ENCODE measurements around the gene USP34.
"Not testable (repeated sequence)": the region's sequence is repeated elsewhere in the genome, so short reads cannot be mapped to it uniquely, and the experiment has no call there.

The USP34 gene

GRCh38 chr2:61420991-61421544 lies 49.8 kb downstream of the USP34 start:
- DNase-seq = no peak

GRCh38 chr2:61419570-61419969 lies 51.3 kb downstream of the USP34 start:
- no peak for DNase-seq

DNA sequence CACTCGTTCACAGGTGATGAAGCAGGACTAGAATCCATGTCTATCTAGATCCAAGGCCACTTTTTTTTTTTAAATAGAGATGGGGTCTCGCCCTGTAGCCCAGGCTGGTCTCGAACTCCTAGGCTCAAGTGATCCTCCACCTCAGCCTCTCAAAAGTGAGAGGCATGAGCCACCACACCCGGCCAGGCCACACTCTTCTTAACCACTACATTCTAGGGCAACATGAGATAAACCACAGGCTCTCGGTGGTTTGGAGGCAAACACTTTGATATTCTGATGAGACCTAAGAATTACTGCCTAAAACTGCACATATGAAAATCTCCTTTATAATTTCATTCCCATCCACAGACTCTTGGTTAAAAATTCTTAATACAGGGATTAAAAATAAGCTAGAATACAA lies 51.8 kb downstream of the USP34 start:
- DNase-seq = no peak

GRCh38 chr2:61416871-61417645 lies 53.8 kb downstream of the USP34 start:
- no peak for DNase-seq

GRCh38 chr2:61415265-61415664 lies 55.6 kb downstream of the USP34 start:
- DNase-seq = no peak

DNA sequence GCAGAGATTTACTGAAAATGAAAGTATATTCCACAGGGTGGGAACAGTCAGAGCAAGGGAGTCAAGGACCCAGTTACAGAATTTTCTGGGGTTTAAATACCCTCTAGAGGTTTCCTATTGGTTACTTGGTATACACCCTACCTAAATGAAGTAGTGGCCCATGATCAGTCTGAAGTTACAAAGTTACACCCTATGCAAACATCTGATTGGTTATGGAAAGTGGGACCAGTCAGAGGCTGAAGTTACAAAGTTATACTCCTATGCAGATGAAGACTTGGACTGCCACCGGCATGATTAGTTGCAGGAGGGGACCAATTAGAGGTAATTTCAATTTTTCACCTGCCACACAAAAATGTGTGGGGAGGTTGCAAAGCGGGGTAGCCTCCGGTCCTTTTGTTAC lies 56.2 kb downstream of the USP34 start:
- no peak for DNase-seq

DNA sequence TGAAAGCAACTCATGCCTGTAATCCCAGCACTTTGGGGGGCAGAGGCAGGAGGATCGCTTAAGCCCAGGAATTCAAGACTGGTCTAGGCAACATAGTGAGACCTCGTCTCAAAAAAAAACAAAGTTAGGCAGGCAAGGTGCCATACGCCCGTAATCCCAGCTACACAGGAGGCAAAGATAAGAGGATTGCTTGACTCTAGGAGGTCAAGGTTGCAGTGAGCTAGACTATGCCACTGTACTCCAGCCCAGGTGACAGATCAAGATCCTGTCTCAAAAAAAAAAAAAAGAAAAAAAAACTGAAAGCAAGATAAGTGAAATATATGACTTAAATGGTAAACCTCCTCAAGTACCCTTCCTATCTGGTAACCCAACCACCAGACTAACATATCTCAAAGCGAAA lies 59.8 kb downstream of the USP34 start:
- DNase-seq = no peak

DNA sequence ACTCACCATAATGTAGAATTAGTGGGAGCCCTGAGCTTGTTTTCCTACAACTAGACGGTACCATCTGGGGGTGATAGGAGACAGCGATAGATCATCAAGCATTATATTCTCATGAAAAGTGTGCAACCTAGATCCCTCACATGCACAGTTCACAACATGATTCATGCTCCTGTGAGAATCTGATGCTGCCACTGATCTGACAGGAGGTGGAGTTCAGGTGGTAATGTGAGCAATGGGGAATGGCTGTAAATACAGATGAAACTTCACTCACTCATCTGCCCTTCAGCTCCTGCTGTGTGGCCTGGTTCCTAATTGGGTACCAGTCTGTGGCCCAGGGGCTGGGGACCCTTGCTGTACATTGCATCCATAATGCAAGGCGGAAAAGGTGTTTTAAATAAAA lies 60.7 kb downstream of the USP34 start:
- no peak for DNase-seq

DNA sequence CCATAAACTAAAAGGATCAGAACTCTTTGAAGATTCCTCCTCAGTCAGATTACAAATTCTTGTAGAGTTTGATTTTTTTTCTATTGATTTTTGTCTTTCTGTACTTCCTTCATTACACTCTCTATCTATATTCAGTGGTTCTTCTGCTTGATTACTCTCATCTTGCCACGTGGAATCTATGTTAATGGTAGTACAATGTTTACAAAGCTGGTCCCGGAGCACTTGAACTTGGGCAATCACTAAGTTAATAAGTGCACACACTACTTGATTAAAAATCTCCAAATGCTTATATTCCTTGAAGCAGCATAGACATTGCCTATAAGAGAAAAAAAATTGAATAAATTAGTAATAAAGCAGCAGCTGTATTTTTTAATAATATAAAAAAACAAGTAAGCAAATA lies 65.1 kb downstream of the USP34 start:
- DNase-seq = no peak

DNA sequence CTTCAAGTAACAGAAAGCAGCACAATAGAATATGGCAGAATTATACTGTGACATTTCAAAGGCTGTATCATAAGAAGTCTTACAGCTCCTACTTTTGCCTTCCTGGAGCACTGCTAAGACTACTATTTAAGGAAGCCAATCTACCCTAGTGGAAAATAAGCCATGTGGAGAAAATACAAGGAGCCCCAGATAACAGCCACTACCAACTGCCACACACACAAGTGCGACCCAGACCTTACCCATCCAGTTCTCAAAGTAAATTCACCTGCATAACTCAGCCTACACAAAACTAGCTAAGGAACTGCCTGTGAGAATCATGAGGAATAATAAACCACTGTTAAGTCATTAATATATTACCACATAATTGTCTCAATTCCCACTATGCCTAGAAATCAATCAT lies 66.4 kb downstream of the USP34 start:
- no peak for DNase-seq

DNA sequence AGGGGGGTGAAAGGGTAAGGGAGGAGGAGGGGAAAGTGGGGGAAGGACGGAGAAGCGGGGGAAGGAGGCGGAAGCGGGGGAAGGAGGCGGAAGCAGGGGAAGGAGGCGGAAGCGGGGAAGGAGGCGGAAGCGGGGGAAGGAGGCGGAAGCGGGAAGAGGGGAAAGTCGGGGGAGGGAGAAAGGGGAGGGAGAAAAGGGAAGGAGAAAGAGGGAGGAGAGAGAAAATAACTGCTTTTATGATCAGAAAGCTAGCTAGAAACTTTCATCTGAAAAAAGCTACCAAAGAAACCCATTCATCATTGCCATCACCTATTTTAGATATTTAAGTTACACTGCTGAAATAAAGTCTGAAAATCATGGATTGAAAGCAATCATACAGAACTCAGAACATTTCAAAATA lies 72.5 kb downstream of the USP34 start:
- DNase-seq = no peak

DNA sequence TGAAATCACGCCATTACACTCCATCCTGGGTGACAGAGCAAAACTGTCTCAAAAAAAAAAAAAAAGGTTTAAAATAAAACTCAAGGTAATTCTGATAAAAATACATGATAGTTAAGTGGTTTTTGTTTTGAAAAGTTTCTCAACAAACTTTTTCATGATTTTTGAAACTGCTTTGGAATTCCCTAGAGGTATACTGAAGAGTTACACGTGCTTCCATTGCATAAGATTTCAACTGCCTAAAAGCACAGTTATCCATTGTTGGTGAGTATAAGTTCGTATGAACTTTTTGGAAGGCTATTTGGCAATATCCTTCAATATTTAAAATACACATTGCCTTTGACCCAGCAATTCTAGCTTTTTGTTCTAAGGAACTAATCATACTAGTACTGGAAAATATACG lies 74.9 kb downstream of the USP34 start:
- no peak for DNase-seq

- not testable (repeated sequence) for DNase-seq
Observed at GRCh38 chr2:61387588-61387987, 83.3 kb downstream of the USP34 start.

DNA sequence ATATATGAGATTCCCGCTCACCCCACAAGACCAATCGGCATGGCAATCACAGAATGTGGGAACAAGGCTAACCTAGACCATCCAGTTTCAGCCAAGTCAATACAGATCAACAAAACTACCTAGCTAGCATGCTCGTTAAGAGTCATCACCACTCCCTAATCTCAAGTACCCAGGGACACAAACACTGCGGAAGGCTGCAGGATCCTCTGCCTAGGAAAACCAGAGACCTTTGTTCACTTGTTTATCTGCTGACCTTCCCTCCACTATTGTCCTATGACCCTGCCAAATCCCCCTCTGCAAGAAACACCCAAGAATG lies 90.0 kb downstream of the USP34 start:
- DNase-seq = not testable (repeated sequence)

DNA sequence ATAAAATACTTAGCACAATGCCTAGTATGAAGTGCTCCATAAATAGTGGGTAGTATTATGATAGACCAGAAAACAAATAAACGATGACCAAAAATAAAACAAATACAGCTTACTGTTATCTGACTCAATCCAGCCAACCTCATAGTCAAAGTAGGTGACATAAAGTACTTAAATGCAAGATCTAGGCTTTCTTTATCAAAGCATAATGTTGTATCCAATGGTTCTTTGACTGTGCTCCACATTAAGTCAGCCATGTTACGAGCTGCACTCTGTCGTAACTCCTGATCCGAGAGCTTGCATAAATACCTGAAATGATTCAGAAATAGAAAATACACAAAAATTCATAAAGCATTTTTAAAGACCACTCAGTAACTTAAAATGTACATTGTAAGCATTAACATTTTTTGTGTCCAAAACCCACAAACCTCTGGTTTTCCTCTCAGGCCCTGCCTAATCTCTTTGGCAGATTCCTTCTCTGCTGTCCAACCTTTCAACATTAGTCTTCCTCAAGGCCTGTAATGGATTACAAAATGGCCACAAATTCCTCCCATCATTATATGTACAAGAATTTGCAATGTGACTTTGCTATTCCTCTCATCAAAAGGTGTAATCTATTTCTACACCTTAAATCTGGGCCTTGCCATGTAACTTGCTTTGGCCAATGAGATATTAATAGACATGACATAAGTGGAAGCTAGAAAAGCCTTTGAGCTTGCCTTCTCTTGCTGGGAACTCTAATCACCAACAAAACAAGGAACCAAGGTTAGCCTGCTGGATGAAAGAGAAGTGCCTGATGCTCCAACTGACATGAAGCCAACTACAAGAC lies 90.6 kb downstream of the USP34 start:
- DNase-seq = no peak

DNA sequence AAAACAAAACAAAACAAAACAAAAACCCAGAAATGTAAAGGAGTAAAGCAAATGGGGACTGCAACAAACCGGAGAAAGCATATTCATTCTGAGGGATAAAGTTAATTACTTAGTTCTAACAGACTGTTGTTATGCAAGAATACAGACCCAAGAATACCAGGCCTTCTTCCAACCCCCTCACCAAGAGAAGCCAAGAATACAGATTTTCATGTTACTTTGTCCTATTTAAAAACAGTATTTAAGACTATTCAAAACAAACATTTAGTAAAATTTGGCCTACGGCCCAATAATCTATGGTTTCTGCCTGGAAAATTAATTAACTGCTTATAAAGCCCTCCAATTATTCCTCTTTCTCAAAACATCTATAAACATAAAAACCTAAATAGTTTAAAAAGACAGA lies 91.4 kb downstream of the USP34 start:
- DNase-seq = no peak

DNA sequence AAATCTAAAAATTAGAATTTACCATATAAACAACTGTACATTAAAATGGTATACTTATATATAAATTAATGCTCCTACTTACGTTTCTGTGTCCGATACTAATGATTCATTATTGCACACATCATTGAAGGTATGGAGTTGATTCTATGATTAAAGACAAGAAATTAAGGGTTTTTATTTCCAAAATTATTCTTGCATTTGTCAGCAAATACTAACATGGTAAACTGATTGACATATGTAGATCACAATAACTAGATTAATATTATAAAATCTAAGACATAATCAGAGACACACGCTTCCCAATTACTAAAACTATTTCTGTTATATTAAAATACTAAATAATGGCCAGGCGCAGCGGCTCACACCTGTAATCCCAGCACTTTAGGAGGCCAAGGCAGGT lies 92.6 kb downstream of the USP34 start:
- no peak for DNase-seq

DNA sequence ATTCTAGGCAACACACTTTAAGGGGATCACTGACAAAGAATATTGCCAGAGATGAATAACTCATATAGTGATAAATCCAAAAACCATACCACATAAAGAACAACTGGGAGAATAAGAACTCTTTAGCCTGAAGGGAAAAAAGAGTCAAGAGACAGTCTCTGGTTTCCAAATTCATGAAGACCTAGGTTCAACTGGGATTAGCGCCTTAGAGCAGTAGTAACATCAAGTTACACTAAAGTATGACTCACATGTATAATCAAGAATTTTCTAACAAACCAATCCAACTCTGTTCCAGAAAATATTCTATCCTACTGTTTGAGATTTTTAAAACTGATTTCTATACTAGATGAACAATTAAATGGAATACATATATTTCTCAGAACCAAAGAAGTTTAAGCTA lies 93.8 kb downstream of the USP34 start:
- no peak for DNase-seq

- DNase-seq = no peak
Observed at GRCh38 chr2:61376211-61376610, 94.7 kb downstream of the USP34 start.

DNA sequence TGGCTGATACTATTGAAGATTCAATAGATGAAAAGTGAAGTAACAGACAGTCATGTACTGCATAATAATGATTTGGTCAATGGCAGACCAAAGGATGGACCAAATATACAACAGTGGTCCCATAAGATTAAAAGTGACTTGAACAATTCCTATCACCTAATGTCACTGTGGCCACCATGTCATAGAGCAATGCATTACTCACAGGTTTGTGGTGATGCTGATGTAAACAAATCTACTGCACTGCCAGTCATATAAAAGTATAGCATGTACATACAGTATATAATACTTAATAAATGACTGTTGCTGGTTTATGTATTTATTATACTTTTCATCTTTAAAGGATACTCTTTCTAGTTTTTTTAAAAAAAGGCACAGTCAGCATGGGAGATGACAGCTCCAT lies 99.9 kb downstream of the USP34 start:
- DNase-seq = no peak

DNA sequence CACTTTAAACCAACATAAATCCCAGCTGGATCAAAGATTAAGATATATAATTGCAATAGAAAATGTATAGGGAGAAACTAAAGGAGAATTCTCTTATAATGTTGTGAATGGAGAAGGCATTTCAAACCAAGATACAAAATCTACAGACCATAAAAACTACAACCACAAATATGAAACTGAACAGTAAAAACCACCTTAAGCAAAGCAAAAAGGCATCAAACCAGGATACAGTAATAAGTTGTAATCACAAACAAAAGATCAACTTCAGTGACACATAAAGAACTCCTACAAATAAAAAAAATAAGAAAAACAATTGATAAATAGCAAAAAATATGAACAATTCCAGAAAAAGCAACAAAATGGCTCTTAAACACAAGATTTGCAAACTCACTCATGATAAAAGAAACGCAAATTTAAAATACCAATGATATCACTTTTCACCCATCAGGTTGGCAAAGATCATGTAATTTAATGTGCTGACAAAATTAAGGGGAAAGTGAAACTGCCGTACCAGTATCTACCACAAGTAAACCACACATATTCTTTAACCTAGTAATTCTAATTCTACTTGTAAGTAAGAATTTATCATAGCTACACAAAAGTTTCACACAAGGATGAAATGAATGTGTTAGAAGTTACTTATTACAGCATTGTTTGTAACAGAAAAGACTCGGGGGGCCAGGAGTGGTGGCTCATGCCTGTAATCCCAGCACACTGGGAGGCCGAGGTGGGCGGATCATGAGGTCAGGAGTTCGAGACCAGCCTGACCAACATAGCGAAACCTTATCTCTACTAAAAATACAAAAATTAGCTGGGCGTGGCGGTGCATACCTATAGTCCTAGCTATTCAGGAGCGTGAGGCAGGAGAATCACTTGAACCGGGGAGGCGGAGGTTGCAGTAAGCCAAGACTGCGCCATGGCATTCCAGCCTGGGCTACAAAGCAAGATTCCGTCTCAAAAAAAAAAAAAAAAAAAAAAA lies 101.9 kb downstream of the USP34 start:
- no peak for DNase-seq

DNA sequence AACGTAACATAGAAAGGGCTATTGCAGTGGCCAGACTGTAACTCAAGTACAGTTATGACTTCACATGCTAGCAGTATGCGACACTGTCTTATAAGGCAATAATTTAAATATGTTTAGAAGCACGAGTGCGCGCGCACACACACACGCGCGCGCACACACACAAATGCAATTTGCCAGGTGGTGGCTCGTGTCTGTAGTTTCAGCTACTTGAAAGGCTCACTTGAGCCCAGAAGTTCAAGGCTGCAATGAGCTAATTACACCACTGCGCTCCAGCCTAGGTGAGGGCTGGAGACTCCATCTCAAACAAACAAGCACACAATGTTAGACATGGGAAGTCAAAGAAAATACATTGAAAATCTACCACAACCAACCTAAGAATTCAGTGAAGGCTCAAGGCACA lies 103.7 kb downstream of the USP34 start:
- DNase-seq = no peak

- DNase-seq = no peak
Observed at GRCh38 chr2:61363580-61363979, 107.3 kb downstream of the USP34 start.

Data from DMS79 (cell line).